OCI-LY1 (cell line): ENCODE data around the gene COX19.

Experiments
- H2AFZ ChIP-seq: fragments of 200-600 bp; sonication (generic), shearing (Covaris generic); 2 replicates; pipeline ENCODE4 v1.6.0; 2014; ENCODE audit warnings: antibody characterized with exemption, mild to moderate bottlenecking, low read length
- H3F3A ChIP-seq: fragments of 200-600 bp; sonication (generic), shearing (Covaris generic); 2 replicates; pipeline ENCODE4 v1.6.0; 2014; ENCODE audit warnings: mild to moderate bottlenecking, antibody characterized with exemption, low read length, moderate library complexity; ENCODE audit not compliant: insufficient read depth
- H3K27ac ChIP-seq: fragments of 200-600 bp; sonication (generic); 2 replicates; pipeline ENCODE4 v1.5.1; 2014; ENCODE audit warnings: low read length, mixed run types, mild to moderate bottlenecking, low read depth; ENCODE audit not compliant: poor library complexity, severe bottlenecking
- H3K27me3 ChIP-seq: fragments of 200-600 bp; sonication (generic); 2 replicates; pipeline ENCODE4 v1.6.0; 2014; ENCODE audit warnings: antibody characterized with exemption, mild to moderate bottlenecking, low read length, moderate library complexity; ENCODE audit not compliant: insufficient read depth
- H3K36me3 ChIP-seq: fragments of 200-600 bp; sonication (generic); 2 replicates; pipeline ENCODE4 v1.6.1; 2014; ENCODE audit warnings: mild to moderate bottlenecking, antibody characterized with exemption, low read length, moderate library complexity, mixed read lengths; ENCODE audit not compliant: insufficient read depth
- H3K4me1 ChIP-seq: fragments of 200-600 bp; sonication (generic); 2 replicates; pipeline ENCODE4 v1.5.1; 2014; ENCODE audit warnings: mild to moderate bottlenecking, low read length, moderate library complexity; ENCODE audit not compliant: insufficient read depth, severe bottlenecking
- H3K4me2 ChIP-seq: fragments of 200-600 bp; sonication (generic), shearing (Covaris generic); 2 replicates; pipeline ENCODE4 v1.6.1; 2014; ENCODE audit warnings: low read length
- H3K4me3 ChIP-seq: fragments of 200-600 bp; sonication (generic); 2 replicates; pipeline ENCODE4 v1.5.1; 2014; ENCODE audit warnings: low read length, low read depth, mild to moderate bottlenecking, mixed read lengths; ENCODE audit not compliant: poor library complexity, severe bottlenecking
- H3K79me2 ChIP-seq: fragments of 200-600 bp; shearing (Covaris generic); 2 replicates; pipeline ENCODE4 v1.6.1; 2016; ENCODE audit warnings: mixed run types, low read length, mixed read lengths; ENCODE audit not compliant: insufficient read depth
- H3K9ac ChIP-seq: fragments of 200-600 bp; sonication (generic), shearing (Covaris generic); 2 replicates; pipeline ENCODE4 v1.6.1; 2014; ENCODE audit warnings: mild to moderate bottlenecking, low read length, mixed read lengths
- H3K9me2 ChIP-seq: fragments of 200-600 bp; sonication (generic), shearing (Covaris generic); 2 replicates; pipeline ENCODE4 v1.6.1; 2014; ENCODE audit warnings: low read depth, mild to moderate bottlenecking, low read length, mixed read lengths
- H3K9me3 ChIP-seq: fragments of 200-600 bp; shearing (Covaris generic); 2 replicates; pipeline ENCODE4 v1.6.1; 2014; ENCODE audit warnings: low read length, mixed read lengths
- H4K20me1 ChIP-seq: fragments of 200-600 bp; sonication (generic), shearing (Covaris generic); 2 replicates; pipeline ENCODE4 v1.6.0; 2016; ENCODE audit warnings: mild to moderate bottlenecking, low read length; ENCODE audit not compliant: insufficient read depth
- CTCF ChIP-seq: fragments of 200-600 bp; sonication (generic), shearing (Covaris generic); IDR thresholded peaks from 2 replicates; pipeline ENCODE4 v1.5.1; 2017; ENCODE audit warnings: mild to moderate bottlenecking, antibody characterized with exemption, low read length, moderate library complexity, mixed read lengths
- EZH2 ChIP-seq: fragments of 200-600 bp; sonication (generic), shearing (Covaris generic); IDR thresholded peaks from 2 replicates; pipeline ENCODE4 v1.8.0; 2017; ENCODE audit warnings: borderline replicate concordance, mixed run types, mild to moderate bottlenecking, antibody characterized with exemption, low read length, moderate library complexity, mixed read lengths

Gene COX19

GRCh38 chr7:930975-931758, 44.2 kb downstream of the COX19 start:
- Histone ChIP-seq H2AFZ (no peak overlapping the region), H4K20me1 (no peaks in the 10 kb centered on the region), H3K79me2 (no peaks in the 10 kb centered on the region), H3K9me3 (no peaks in the 10 kb centered on the region), H3K4me2 (no peak overlapping the region), H3K4me1 (no peaks in the 10 kb centered on the region), H3F3A (no peaks in the 10 kb centered on the region), H3K9me2 (no peaks in the 10 kb centered on the region), H3K36me3 (no peaks in the 10 kb centered on the region), H3K27me3 (no peaks in the 10 kb centered on the region; the same call in 1 of the 2 replicates), H3K9ac (no peak overlapping the region), H3K4me3 (no peak overlapping the region), H3K27ac (no peak overlapping the region)
- no peak for TF ChIP-seq CTCF
- TF ChIP-seq EZH2, result no peak

GRCh38 chr7:929311-929711, 46.0 kb downstream of the COX19 start:
- H3K9ac ChIP-seq, result no peak overlapping the region
- H3K4me3 ChIP-seq, result no peak overlapping the region
- H3F3A ChIP-seq, result no peaks in the 10 kb centered on the region
- H2AFZ ChIP-seq, result no peak overlapping the region
- no peaks in the 10 kb centered on the region for H3K9me3 ChIP-seq
- H3K4me2 ChIP-seq, result no peak overlapping the region
- H3K4me1 ChIP-seq, result no peaks in the 10 kb centered on the region
- H3K79me2 ChIP-seq, result no peaks in the 10 kb centered on the region
- H3K27ac ChIP-seq, result no peak overlapping the region
- no peaks in the 10 kb centered on the region for H3K36me3 ChIP-seq
- no peaks in the 10 kb centered on the region for H3K9me2 ChIP-seq
- H4K20me1 ChIP-seq, result no peaks in the 10 kb centered on the region
- TF ChIP-seq CTCF, result no peak
- no peak for TF ChIP-seq EZH2
- peaks cover 3% of the 10 kb centered on the region; the same call in 1 of the 2 replicates for H3K27me3 ChIP-seq

- no peak overlapping the region for H3K4me3 ChIP-seq
- no peaks in the 10 kb centered on the region for H4K20me1 ChIP-seq
- H3K4me1 ChIP-seq, result peaks cover 11% of the 10 kb centered on the region
- H3K9me3 ChIP-seq, result no peaks in the 10 kb centered on the region
- no peak overlapping the region for H3K9ac ChIP-seq
- H2AFZ ChIP-seq, result no peak overlapping the region
- TF ChIP-seq EZH2, result no peak
- no peak for TF ChIP-seq CTCF
- no peak overlapping the region for H3K4me2 ChIP-seq
- H3K79me2 ChIP-seq, result no peaks in the 10 kb centered on the region
- peaks cover 3% of the 10 kb centered on the region; the same call in 1 of the 2 replicates for H3K27me3 ChIP-seq
- no peaks in the 10 kb centered on the region for H3F3A ChIP-seq
- no peak overlapping the region for H3K27ac ChIP-seq
- no peaks in the 10 kb centered on the region for H3K36me3 ChIP-seq
- no peaks in the 10 kb centered on the region for H3K9me2 ChIP-seq
Measured at GRCh38 chr7:927031-927671, 48.2 kb downstream of the COX19 start.
